ENCODE measurements around the gene ZNF358. TPM values are rescaled to one million over a fixed set of nuclear protein-coding genes. Genes with fewer than 3 reads are reported as not detected.
A peak's percentile ranks its signal among the peaks of the same experiment; 100 is the strongest.

The ZNF358 gene
- total and polyA plus RNA-seq, 12 donors: 61.4 to 167 (median 76.5) TPM

GRCh38 chr19:7469669-7470285, 46.1 kb upstream of the ZNF358 start:
- no peak overlapping the region for H3K27ac ChIP-seq
- ATAC-seq: peak in 1 of 8 donors; percentile 15
- H3K4me1 ChIP-seq: peaks cover 0 to 15% (median 0%) of the 10 kb centered on the region in 9 donors
- no peaks in the 10 kb centered on the region for H3K9me3 ChIP-seq
- TF ChIP-seq CTCF (IDR thresholded peaks at IDR 0.05): no peak
- no peak for DNase-seq
- WGBS, 2 donors: 92 to 95% methylated on average over 31 of the region's 31 CpGs
- no peaks in the 10 kb centered on the region for H3K27me3 ChIP-seq
- intact Hi-C loops (cut with DNase I): no loop called here
- H3K36me3 ChIP-seq: peaks cover 0 to 78% (median 23%) of the 10 kb centered on the region in 9 donors
- no peak overlapping the region for H3K4me3 ChIP-seq

- ATAC-seq: no peak
- Histone ChIP-seq H3K4me3 (no peak overlapping the region), H3K36me3 (peaks cover 0 to 68% (median 19%) of the 10 kb centered on the region in 9 donors), H3K9me3 (no peaks in the 10 kb centered on the region), H3K27ac (no peak overlapping the region), H3K27me3 (no peaks in the 10 kb centered on the region), H3K4me1 (peaks cover 0 to 15% (median 0%) of the 10 kb centered on the region in 9 donors)
- WGBS, 2 donors: 93 to 94% methylated on average over 31 of the region's 31 CpGs
- DNase-seq: no peak
- TF ChIP-seq CTCF (IDR thresholded peaks at IDR 0.05): no peak
- intact Hi-C loops (cut with DNase I): no loop called here
These were observed 45.2 kb upstream of the ZNF358 start for GRCh38 chr19:7470540-7471305.

- Histone ChIP-seq H3K9me3 (no peaks in the 10 kb centered on the region), H3K36me3 (peaks cover 0 to 56% (median 15%) of the 10 kb centered on the region in 9 donors), H3K27ac (no peak overlapping the region), H3K4me1 (peaks cover 0 to 15% (median 0%) of the 10 kb centered on the region in 9 donors), H3K4me3 (no peak overlapping the region), H3K27me3 (no peaks in the 10 kb centered on the region)
- no peak for TF ChIP-seq CTCF (IDR thresholded peaks at IDR 0.05)
- peak in 2 of 8 donors; percentile 13 to 17 for ATAC-seq
- intact Hi-C loops (cut with DNase I): no loop called here
- no peak for DNase-seq
- WGBS, 2 donors: 90 to 91% methylated on average over 42 of the region's 42 CpGs
These were observed 43.9 kb upstream of the ZNF358 start for GRCh38 chr19:7471696-7472615.

- peaks cover 0 to 28% (median 0%) of the 10 kb centered on the region in 9 donors for H3K4me1 ChIP-seq
- H3K36me3 ChIP-seq: peaks cover 0 to 19% (median 0%) of the 10 kb centered on the region in 9 donors
- TF ChIP-seq CTCF (IDR thresholded peaks at IDR 0.05): no peak
- no peak for ATAC-seq
- no peaks in the 10 kb centered on the region for H3K9me3 ChIP-seq
- no peak for DNase-seq
- no peaks in the 10 kb centered on the region for H3K27me3 ChIP-seq
- intact Hi-C loops (cut with DNase I): no loop called here
- no peak overlapping the region for H3K4me3 ChIP-seq
- 88 to 92% methylated on average over 6 of the region's 6 CpGs for WGBS, 2 donors
- H3K27ac ChIP-seq: no peak overlapping the region
These were observed 40.2 kb upstream of the ZNF358 start for GRCh38 chr19:7475665-7476064.
